M059J (cell line): ENCODE data around the gene LCN15. TPM values are rescaled to one million over a fixed set of nuclear protein-coding genes. Genes with fewer than 3 reads are reported as not detected.
A peak's percentile ranks its signal among the peaks of the same experiment; 100 is the strongest.

Experiments used
- DNase-seq: peaks from one replicate; pipeline ENCODE4 v3.0.0-alpha.2; 2012; ENCODE audit warnings: low read depth
- total RNA-seq: library from RNA; depleted of rRNA; stranded (reverse); fragments of >200 nt; shearing (Covaris generic); gene quantifications from 2 replicates; pipeline ENCODE4 v1.2.3, GENCODE V29; 2014

The LCN15 gene
- total RNA-seq, 1 experiment from 2014 or later = not detected

DNA sequence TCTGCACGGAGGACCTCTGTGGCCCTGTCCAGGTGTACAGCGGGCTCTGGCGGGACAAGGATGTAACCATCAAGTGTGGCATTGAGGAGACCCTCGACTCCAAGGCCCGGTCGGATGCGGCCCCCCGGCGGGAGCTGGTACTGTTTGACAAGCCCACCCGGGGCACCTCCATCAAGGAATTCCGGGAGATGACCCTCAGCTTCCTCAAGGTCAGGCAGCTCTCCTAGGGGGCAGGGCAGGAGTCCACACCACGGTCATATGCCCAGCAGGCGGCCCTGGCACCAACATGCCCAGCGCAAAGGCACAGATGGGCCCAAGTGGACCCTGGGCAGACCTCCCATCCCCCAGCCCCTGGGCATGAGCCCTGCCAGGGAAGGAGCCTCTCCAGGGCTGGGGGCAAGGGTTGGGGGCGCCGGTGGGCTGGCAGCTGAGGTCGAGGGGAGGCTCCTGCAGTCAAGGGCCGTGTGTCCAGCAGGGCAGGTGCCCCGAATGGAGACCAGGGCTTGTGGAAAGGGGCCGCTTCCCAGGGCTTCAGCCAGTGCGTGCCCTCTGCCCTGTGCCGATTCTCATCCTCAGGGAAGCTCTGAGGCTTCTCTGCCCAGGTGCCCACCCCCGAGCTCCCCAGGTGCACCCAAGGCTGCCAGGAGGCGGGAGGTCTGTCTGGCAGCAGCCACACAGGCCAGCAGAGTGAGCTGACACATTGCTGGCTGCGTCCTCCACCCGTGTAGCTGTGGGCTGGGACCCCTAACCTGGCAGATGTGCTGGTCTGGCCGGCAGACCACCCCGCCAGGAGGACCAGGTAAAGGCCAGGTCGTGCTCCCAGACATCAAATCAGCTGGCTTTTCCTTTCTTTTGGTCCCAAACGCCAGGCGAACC, 42.0 kb downstream of the LCN15 start:
- DNase-seq = no peak

DNA sequence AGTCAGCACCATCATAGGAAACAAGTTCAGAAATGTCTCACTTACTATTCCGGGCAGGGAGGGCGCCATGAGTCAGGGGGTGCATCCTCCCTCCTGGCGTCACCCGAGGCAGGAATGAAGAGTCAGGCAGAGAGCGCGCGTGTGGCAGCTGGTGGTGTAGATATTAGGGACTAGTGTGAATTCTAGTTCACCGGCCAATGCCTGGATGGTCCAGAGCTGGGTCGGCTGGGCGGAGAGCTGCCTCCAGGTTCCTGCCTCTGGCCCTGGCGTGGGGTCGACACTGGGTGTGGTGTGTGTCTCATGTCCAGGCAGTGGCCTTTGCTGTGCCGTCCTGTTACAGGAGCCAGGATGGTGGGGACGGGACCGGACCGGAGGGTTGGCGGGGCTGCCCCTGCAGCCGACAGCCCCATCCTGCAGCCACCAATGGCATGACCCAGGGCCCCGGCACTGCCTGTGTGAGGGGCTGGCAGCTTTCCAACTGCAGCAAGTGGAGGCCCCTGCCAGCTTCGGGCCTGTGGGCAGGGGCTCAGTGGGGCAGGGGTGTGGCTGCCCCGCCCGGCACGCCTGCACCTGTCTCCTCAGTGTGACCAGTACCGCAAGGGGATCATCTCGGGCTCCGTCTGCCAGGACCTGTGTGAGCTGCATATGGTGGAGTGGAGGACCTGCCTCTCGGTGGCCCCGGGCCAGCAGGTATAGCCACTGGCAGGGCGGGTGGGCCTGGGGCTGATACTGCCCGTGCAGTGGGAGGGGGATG, 42.8 kb downstream of the LCN15 start:
- peak; percentile 57 for DNase-seq

DNA sequence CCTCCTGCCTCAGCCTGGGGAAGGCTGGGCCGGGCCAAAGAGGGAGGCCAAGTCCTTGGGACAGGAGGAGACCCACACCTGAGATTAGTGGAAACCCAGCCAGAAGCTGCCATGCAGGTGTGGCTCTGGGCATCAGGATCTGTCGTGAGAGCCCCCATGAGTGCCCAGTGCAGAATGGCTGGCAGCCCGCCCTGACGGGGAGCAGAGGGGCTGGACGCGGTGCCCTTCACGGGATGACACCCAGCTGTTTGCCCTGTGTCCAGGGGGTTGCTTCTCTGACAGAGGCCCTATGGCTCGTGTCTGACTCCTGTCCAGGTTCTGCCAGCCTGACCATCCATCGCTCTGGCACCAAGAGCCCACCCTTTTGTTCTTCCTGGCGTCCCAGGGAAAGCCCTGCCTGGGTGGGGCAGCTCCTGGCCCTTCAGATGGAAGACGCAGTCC, 43.4 kb downstream of the LCN15 start:
- no peak for DNase-seq

DNA sequence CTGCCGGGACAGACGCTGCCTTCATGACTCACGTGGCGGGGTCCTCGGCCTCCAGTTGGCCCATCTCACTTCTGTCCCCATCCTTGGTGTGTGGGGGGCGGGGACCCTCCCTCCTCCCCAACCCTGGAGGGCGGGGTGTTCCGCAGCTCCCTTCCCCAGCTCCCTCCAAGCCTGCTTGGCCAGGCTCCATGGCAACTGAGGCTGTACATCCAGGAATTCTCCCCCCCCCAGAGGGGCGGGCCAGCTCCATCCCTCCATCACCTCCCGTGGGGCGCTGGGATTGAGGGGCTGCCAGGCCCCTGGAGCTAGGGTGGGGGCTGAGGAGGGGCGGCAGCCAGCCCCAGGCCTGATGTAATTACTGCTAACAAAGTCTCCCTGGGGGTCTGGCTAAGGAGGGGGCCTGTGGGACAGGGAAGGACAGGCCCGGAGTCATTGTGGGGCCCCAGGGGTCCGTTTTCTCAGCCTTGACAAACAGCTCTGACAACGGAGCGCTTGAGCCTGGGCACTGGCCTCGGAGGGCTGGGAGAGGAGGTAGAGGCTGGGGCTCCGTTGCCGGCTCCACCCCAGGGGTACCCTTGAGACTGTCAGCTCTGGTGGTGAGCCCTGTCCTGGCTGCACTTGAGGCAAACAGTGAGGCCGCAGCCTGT, 43.9 kb downstream of the LCN15 start:
- DNase-seq = no peak

DNA sequence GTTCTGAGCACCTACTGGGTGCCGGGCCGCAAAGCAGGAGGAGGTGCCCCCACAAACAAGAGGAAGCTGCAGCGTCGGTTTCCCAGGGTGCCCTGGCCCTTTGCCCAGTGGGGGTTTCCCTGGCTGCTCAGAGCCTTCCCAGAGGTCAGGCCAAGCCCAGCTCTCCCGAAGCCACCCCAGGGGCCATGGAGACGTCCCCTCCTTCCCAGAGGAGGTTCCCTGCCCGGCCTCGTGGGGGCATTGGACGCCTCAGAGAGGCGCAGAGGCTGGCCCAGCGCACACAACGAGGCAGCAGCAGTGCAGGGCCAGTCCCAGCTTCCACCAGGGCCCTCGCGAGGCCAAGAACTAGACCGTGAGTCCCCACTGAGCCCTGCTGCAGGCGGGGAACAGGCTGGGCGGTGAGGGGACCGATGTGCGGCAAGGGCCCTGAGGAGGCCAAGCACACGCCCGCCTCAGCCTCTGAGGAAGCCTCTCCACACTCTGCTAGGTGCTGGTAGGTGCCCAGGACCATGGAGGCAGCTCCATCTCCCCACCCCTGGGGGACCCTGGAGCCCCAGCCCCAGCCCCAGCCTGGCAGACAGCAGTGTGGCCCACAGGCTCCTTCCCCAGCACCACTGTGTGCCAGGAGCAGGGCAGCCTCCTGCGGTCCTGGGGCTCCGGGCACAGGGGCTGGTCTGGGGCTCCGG, 45.0 kb downstream of the LCN15 start:
- DNase-seq = no peak

DNA sequence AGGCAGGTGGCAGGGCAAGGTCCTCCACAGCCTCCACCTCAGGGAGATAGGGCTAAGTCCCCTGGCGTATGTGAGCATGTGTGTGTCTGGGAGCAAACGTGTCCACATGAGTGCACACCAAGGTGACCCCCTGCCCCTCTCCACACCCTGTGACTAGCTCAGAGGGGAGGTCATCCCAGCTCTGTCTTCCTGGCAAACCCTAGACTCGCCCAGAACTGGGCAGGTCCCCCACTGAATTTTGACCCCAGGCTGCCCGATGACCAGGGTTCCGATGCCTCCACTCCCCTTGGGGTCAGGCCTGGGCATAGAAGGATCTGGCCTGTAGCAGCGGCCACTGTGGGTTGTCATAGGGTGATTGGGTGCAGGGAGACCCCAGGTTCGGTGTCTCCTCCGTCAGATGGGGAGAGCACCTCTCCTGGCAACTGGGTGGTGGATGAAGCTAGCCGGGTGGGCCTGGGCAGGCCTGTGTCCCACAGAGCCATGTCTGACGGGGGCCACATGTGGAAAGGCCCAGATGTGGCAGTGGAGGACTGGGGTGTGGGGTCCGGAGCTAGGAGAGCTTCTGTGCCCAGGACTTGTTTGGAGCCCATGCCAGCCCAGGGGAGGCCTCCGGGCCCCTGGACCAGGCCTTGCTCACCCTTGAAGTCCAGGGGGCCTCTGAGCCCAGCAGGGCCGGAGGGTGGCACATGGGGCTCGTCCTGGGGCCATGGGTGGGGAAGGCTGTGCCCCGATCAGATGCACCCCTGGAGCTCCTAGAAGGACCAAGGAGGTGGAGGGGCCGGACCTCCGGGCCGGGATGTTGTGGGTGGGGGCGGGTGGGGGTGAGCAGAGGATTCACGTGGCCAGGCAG, 45.7 kb downstream of the LCN15 start:
- no peak for DNase-seq

DNA sequence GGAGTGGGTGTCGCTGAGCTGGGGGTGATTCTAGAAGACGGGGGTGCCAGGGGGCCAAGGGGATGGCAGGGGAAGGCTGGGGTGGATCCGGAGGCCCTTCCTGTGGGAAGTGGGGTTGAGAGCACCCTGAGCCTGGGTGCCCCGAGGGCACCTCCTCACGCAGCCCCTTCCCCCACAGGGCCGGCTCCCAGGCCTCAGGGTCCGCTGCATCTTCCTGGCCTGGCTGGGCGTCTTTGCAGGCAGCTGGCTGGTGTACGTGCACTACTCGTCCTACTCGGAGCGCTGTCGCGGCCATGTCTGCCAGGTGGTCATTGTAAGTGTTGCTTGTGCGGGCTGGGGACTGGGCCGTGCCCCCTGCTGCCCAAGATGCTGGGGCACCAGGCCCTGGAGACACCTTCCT, 46.9 kb downstream of the LCN15 start:
- no peak for DNase-seq

DNA sequence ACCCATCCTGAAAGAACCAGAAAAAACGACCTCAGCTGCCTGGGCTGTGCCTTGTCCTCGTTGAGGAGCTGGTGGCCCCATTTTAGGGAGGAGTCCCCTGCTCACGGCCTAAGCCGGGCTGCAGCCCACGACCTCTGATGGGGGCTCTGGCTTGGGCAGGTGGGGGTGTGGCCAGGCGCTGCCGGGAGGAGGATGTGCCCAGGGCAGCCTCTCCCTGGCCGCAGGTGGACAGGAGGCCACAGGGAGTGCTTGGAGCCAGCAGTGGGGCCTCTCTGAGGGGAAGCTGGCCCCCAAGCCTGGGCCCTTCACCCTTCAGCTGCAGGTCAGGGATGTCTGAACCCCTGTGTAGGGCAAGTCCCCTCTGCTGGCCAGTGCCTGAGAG, 49.4 kb downstream of the LCN15 start:
- DNase-seq = no peak

DNA sequence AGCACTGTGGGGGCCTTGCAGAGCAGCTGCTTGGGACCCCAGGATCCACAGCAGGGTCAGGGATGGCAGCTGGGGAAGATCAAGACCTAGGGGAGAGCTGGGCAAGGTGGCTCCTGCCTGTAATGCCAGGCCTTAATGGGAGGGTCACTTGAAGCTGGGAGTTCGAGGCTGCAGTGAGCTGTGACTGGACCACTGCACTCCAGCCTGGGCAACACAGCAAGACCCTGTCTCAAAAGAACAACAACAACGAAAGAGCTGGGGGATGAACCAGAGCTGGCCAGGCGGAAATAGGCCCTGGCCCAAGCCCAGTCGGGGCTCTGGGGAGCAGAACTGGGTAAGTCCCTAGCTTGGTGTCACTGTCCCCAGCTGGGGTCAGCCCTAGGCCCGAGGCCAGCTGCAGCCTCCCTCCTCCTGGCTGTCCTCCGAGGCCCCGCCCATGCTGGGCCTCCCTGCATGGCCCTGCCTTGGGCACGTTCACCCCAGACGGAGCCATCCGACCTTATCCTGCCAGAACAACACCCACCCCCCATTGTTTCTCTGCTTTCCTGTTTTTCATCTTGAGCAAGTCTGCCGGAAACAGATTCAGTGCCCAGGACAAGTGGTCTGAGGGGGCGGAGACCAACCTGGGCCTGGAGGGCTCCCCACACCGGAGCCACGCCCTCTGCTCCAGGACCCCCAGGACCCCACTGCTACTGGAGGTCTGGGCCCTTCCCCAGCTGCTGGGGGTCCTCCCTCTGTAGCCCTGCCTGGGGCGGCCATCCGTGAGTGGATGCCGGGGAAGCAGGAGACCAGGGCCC, 50.0 kb downstream of the LCN15 start:
- no peak for DNase-seq

DNA sequence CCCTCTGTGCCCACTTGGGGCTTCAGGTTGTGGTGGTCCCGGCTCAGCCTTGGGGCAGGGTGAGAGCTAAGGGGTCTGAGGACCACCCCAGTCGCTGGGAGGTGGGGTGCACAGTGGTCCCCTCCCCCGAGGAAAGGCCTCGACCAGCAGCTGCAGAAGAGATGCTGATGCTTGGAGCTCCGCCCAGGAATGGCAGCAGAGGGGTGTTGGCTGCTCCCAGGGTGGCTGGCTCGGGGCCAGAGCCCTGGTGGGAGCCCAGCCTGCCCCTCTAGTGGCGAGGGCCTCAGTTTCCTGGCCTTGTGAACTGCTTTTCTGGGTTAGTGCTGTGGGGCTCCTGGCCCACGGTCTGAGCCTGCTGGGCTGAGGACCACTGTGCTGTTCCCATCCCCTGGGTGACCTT, 50.8 kb downstream of the LCN15 start:
- DNase-seq = no peak

DNA sequence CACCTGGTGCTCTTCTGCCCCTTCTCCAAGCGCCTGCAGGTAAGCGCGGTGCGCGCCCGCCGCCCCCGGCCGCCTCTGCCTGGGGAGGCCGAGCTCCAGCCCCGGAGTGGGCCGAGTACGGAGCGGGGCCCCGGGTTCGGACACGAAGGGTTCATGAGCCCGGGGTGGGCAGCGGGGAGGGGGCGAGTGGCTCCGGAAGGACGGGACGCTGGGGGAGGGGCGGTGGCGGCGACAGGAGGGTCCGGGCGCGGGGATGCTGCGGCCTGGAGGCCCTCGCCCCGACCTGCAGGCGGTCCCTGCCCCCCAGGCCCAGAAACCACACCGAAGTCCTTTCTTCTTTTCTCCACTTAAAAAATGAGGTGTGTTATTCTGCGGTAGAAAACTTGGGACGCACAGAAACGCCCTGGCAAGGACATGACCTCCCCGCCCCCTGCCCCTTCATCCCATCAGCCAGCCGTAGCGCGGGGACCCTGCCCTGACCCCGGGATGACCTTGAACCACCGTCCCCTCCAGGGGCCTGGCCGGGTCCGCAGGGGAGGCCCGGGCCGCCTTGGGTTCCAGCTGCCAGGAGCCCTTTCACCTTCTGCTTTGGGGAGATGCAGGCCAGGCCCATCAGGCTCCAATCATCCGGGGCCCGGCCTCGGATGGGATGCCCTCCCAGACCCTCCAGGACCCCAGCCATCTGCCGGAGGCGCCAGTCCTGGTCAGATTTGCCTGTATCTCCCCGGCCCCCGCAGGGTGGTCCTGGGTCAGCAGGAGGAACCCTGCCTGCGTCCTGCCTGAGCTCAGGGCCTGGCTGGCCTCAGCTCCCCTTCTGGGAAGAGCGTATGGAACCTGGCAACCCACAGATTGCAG, 51.4 kb downstream of the LCN15 start:
- DNase-seq = no peak

DNA sequence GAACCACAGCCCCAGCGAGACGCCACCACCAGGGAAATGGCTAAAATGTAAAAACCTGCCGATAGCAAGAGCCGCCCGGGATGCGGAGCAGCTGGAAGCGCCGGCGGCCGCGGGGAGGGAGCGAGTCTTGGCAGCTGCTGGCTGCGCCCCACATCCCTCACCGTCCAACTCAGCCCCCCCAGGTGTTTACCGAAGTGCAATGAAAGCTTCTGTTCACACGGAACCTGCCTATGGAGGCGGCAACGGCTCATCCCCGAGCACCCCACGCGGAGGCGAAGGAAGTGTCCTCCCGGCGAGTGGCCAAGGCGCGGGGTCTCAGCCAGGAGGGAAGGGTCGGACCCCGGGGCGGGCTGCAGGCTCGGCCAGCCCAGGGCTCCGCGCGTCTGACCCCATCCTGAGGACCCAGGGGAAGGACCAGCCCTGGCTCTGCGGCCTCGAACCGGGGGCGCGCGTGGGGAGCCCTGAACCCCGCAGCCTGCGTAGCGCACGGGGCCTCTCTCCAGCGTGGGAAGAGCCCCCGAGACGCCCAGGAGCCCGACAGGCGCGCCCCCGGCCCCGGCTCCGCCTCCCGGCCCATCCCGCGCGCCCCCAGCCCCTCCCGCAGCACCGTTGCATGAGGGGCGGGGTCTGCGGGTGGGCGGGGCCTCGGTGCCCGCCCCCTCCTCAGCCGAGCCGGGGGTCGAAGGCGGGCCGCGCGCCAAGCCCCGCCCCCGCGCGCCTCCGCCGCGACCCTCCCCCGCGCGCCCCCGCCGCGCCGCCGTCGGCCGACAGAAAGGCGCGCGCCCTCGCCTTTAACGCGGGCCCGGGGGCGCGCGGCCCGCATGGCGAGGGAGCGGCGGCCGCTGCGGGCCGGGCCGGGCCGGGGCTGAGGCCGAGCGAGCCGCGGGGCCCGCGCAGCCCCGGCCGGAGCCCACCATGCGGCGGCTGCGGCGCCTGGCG, 52.3 kb downstream of the LCN15 start, which contains the start of gene DIPK1B:
DIPK1B (plus strand) TSS at position 822 of the 939 bp plus-strand sequence; CDS start at position 916, 94 bp downstream.
- no peak for DNase-seq

DNA sequence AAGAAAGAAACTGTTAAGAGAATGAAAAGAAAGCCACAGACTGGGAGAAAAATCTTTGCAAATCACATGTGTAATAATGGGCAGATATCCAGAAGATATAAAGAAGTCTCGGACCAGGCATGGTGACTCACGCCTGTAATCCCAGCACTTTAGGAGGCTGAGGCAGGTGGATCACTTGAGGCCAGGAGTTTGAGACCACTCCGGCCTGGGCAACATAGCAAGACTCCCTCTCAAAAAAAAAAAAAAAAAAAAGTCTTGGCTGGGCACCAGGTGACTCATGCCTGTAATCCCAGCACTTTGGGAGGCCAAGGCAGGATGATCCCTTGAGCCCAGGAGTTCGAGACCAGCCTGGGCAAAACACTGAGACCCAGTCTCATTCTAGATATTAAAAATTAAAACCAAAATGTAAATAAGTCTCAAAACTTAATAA, 53.1 kb downstream of the LCN15 start:
- DNase-seq = peak; percentile 76

DNA sequence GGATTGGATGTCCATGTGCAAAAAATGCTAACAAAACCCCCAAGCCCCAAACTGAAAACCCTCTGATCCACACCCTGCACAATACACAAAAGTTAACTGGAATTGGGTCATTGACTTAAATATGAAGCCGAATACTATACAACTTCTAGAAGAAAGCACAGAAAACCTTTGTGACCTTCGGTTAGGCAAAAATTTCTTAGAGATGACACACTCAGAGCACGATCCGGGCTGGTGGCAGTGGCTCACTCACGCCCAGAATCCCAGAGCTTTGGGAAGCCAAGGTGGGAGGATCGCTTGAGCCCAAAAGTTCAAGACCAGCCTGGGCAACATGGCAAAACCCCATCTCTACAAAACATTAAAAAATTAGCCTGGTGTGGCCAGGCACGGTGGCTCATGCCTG, 53.8 kb downstream of the LCN15 start:
- peak; percentile 78 for DNase-seq
